HL-60 (cell line): ENCODE data around the gene BPTF.

Source experiments
- DNase-seq, 2 experiments: peaks; one replicate each; pipeline ENCODE4 v3.0.0-alpha.2; 2010 to 2020; ENCODE audit warnings: low read depth in 1 of 2, low spot score in 1 of 2
- H3K27ac ChIP-seq: fragments of 250-450 bp; sonication (Bioruptor Pico); replicated peaks from 2 replicates; pipeline ENCODE4 v1.5.1; 2020; ENCODE audit warnings: mild to moderate bottlenecking, moderate library complexity
- H3K27me3 ChIP-seq: fragments of 250-450 bp; sonication (Bioruptor Pico); 2 replicates; pipeline ENCODE4 v1.5.1; 2021; ENCODE audit warnings: mild to moderate bottlenecking, moderate library complexity; ENCODE audit not compliant: insufficient read depth, poor library complexity, severe bottlenecking
- H3K4me3 ChIP-seq: replicated peaks from 2 replicates; pipeline ENCODE4 v1.5.1; 2011; ENCODE audit warnings: mild to moderate bottlenecking, control low read depth, low read length; ENCODE audit not compliant: insufficient read depth
- CTCF ChIP-seq: IDR thresholded peaks from one replicate; pipeline ENCODE4 v1.5.1; 2011; ENCODE audit warnings: low read length, control low read depth, inconsistent platforms; ENCODE audit not compliant: insufficient read depth
- GABPA ChIP-seq: IDR thresholded peaks from 2 replicates; pipeline ENCODE4 v1.6.1; 2012; ENCODE audit warnings: low read depth
- POLR2AphosphoS5 ChIP-seq: IDR thresholded peaks from 2 replicates; pipeline ENCODE4 v1.6.1; 2012; ENCODE audit warnings: low read depth
- SPI1 ChIP-seq: IDR thresholded peaks from 2 replicates; pipeline ENCODE4 v1.6.1; 2012; ENCODE audit warnings: low read depth, mild to moderate bottlenecking, borderline replicate concordance
- TF ChIP-seq, protein P1 (sequence below): IDR thresholded peaks from 2 replicates; pipeline ENCODE4 v1.6.1; 2012; ENCODE audit warnings: low read depth; ENCODE audit not compliant: insufficient replicate concordance

BPTF gene

GRCh38 chr17:67942810-67943209 lies 117.5 kb downstream of the BPTF start:
- no peak overlapping the region for H3K4me3 ChIP-seq
- no peaks in the 10 kb centered on the region for H3K27me3 ChIP-seq
- H3K27ac ChIP-seq, result no peak overlapping the region
- TF ChIP-seq SPI1 (no peak), POLR2AphosphoS5 (no peak), CTCF (no peak), GABPA (no peak)
- TF ChIP-seq, protein P1, sequence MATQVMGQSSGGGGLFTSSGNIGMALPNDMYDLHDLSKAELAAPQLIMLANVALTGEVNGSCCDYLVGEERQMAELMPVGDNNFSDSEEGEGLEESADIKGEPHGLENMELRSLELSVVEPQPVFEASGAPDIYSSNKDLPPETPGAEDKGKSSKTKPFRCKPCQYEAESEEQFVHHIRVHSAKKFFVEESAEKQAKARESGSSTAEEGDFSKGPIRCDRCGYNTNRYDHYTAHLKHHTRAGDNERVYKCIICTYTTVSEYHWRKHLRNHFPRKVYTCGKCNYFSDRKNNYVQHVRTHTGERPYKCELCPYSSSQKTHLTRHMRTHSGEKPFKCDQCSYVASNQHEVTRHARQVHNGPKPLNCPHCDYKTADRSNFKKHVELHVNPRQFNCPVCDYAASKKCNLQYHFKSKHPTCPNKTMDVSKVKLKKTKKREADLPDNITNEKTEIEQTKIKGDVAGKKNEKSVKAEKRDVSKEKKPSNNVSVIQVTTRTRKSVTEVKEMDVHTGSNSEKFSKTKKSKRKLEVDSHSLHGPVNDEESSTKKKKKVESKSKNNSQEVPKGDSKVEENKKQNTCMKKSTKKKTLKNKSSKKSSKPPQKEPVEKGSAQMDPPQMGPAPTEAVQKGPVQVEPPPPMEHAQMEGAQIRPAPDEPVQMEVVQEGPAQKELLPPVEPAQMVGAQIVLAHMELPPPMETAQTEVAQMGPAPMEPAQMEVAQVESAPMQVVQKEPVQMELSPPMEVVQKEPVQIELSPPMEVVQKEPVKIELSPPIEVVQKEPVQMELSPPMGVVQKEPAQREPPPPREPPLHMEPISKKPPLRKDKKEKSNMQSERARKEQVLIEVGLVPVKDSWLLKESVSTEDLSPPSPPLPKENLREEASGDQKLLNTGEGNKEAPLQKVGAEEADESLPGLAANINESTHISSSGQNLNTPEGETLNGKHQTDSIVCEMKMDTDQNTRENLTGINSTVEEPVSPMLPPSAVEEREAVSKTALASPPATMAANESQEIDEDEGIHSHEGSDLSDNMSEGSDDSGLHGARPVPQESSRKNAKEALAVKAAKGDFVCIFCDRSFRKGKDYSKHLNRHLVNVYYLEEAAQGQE, result no peak
- peak in 1 of 2 experiments; percentile 6 for DNase-seq

GRCh38 chr17:67944035-67944434 lies 118.7 kb downstream of the BPTF start:
- no peak for DNase-seq
- H3K27me3 ChIP-seq, result no peaks in the 10 kb centered on the region
- no peak overlapping the region for H3K4me3 ChIP-seq
- no peak for TF ChIP-seq CTCF
- no peak for TF ChIP-seq SPI1
- TF ChIP-seq, protein P1, result no peak
- no peak for TF ChIP-seq POLR2AphosphoS5
- TF ChIP-seq GABPA, result no peak
- H3K27ac ChIP-seq, result no peak overlapping the region

DNA sequence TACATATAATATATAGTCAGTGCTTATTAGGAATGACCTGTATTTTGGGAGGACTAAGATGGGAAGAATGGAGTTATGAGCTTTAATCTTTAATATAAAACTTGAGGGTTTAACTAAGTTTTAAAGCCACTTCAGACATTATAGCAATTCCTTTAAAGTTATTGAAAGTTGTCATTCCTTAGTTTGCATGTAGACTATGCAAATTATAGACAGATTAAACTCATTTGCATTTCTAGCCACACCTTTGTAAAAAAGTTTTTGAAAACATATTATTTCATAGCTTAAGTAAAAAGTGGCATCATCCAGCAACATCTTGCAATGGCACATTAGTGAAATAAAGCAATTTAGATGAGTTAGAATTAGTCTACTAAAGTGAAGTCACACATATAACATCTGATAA lies 121.2 kb downstream of the BPTF start:
- TF ChIP-seq SPI1, result no peak
- TF ChIP-seq, protein P1, result no peak
- no peak for TF ChIP-seq GABPA
- TF ChIP-seq CTCF, result no peak
- no peak for TF ChIP-seq POLR2AphosphoS5
- Histone ChIP-seq H3K27me3 (no peaks in the 10 kb centered on the region), H3K4me3 (no peak overlapping the region), H3K27ac (no peak overlapping the region)
- no peak for DNase-seq
